Colonic mucosa (tissue), 4 donors: Measurements from ENCODE around the gene PLCB4. TPM values are rescaled to one million over a fixed set of nuclear protein-coding genes. Genes with fewer than 3 reads are reported as not detected.

Source experiments
- DNase-seq: peaks from one replicate; pipeline ENCODE4 v3.0.0-alpha.2; 2020
- H3K27ac ChIP-seq: fragments of 200-600 bp; one replicate; pipeline ENCODE4 v1.8.0; 2021
- H3K27me3 ChIP-seq: fragments of 200-600 bp; one replicate; pipeline ENCODE4 v1.8.0; 2021
- H3K36me3 ChIP-seq: fragments of 200-600 bp; one replicate; pipeline ENCODE4 v1.8.0; 2021
- H3K4me1 ChIP-seq: fragments of 200-600 bp; one replicate; pipeline ENCODE4 v1.8.0; 2021; ENCODE audit warnings: mild to moderate bottlenecking
- H3K4me3 ChIP-seq: fragments of 200-600 bp; one replicate; pipeline ENCODE4 v1.8.0; 2021
- H3K9ac ChIP-seq, 2 donors: one replicate each; pipeline ENCODE4 v1.7.0; 2013; ENCODE audit warnings: control low read depth in 2 of 2, low read depth in 2 of 2, low read length in 2 of 2
- H3K9me3 ChIP-seq: fragments of 200-600 bp; one replicate; pipeline ENCODE4 v1.8.0; 2021
- CTCF ChIP-seq: fragments of 200-600 bp; IDR thresholded peaks from one replicate; pipeline ENCODE4 v1.8.0; 2022; ENCODE audit warnings: antibody characterized with exemption, mild to moderate bottlenecking
- intact Hi-C: fragments of 100-400 bp; cut with DNase I; formaldehyde crosslinking; loops from one replicate; pipeline ENCODE4 v1.14.1; 2022
- total RNA-seq, 2 donors: library from RNA; stranded (reverse); fragmentation: NEBNext Ultra II Directional in 1 of 2; extraction: Animal tissue kit (Norgen Biotek cat#: 25700) in 1 of 2; gene quantifications; one replicate each; pipeline ENCODE4 v1.2.1, GENCODE V29; 2021
- donor health status: healthy.
- donor health status: DM: no; HTN: no; CAD: no.
- donor health status: DM: no; HTN: no; CAD: no.

Gene PLCB4
- total RNA-seq, 2 donors from 2014 or later: 39.4 to 39.5 TPM

GRCh38 chr20:9510911-9511310, 442.0 kb downstream of the PLCB4 start:
- H3K9ac ChIP-seq: no peak overlapping the region
- no peak overlapping the region for H3K27ac ChIP-seq
- H3K9me3 ChIP-seq: no peaks in the 10 kb centered on the region
- H3K4me3 ChIP-seq: no peak overlapping the region
- no peak for TF ChIP-seq CTCF
- no peaks in the 10 kb centered on the region for H3K4me1 ChIP-seq
- no peak for DNase-seq
- intact Hi-C loops: no loop called here
- peaks cover 77% of the 10 kb centered on the region for H3K27me3 ChIP-seq
- no peaks in the 10 kb centered on the region for H3K36me3 ChIP-seq

- H3K4me3 ChIP-seq: no peak overlapping the region
- TF ChIP-seq CTCF: no peak
- no peaks in the 10 kb centered on the region for H3K9me3 ChIP-seq
- intact Hi-C loops: no loop called here
- H3K27ac ChIP-seq: no peak overlapping the region
- H3K4me1 ChIP-seq: no peaks in the 10 kb centered on the region
- H3K36me3 ChIP-seq: no peaks in the 10 kb centered on the region
- H3K9ac ChIP-seq: no peak overlapping the region
- H3K27me3 ChIP-seq: peaks cover 61% of the 10 kb centered on the region
- no peak for DNase-seq
Measured at GRCh38 chr20:9514072-9514460, 445.2 kb downstream of the PLCB4 start.

- Histone ChIP-seq H3K27me3 (peaks cover 57% of the 10 kb centered on the region), H3K4me1 (no peaks in the 10 kb centered on the region), H3K27ac (no peak within 1 kb of the TSS), H3K9me3 (no peaks in the 10 kb centered on the region), H3K36me3 (no peaks in the 10 kb centered on the region), H3K4me3 (no peak within 1 kb of the TSS), H3K9ac (no peak within 1 kb of the TSS)
- no peak for TF ChIP-seq CTCF
- intact Hi-C loops: no loop called here
- no peak for DNase-seq
Measured at GRCh38 chr20:9514461-9515213, 445.8 kb downstream of the PLCB4 start, which contains the start of gene LAMP5. Gene LAMP5, plus strand, starts transcription at chr20:9514590. Its CDS starts 263 bp downstream, at chr20:9514853.

DNA sequence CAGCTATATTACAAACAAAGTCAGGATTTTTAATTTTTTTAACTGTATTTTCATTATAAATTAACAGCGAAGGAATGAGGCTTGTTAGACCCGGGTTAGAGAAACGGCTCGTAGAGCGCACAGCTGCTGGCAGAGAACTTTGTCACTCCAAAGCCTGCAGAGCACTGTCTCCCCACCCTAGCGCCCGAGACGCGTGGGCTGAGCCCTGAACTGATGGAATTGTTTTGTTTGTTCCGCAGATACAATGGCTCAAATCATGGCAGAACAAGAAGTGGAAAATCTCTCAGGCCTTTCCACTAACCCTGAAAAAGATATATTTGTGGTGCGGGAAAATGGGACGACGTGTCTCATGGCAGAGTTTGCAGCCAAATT, 446.3 kb downstream of the PLCB4 start:
- Histone ChIP-seq H3K4me1 (no peaks in the 10 kb centered on the region), H3K9ac (no peak overlapping the region), H3K4me3 (no peak overlapping the region), H3K36me3 (no peaks in the 10 kb centered on the region), H3K27me3 (peaks cover 52% of the 10 kb centered on the region), H3K27ac (no peak overlapping the region), H3K9me3 (no peaks in the 10 kb centered on the region)
- no peak for TF ChIP-seq CTCF
- intact Hi-C loops: no loop called here
- no peak for DNase-seq

GRCh38 chr20:9515741-9516233, 446.9 kb downstream of the PLCB4 start:
- Histone ChIP-seq H3K36me3 (no peaks in the 10 kb centered on the region), H3K4me3 (no peak overlapping the region), H3K27ac (no peak overlapping the region), H3K9ac (no peak overlapping the region), H3K27me3 (peaks cover 46% of the 10 kb centered on the region), H3K4me1 (no peaks in the 10 kb centered on the region), H3K9me3 (no peaks in the 10 kb centered on the region)
- TF ChIP-seq CTCF: no peak
- DNase-seq: no peak
- intact Hi-C loops: no loop called here
